Heart right ventricle (tissue), 16 donors: ENCODE results near the gene CYP1B1. TPM values are rescaled to one million over a fixed set of nuclear protein-coding genes. Genes with fewer than 3 reads are reported as not detected.
"Not testable (repeated sequence)": the region's sequence is repeated elsewhere in the genome, so short reads cannot be mapped to it uniquely, and the experiment has no call there.

Experiments used
- ATAC-seq, 8 donors: fragments of 200-7000 bp; cut with Tn5 transposase; one replicate each; pipeline ENCODE4 v1.9.1; 2020; ENCODE audit warnings: mild to moderate bottlenecking in 8 of 8, moderate library complexity in 8 of 8, moderate number of reproducible peaks in 1 of 8
- DNase-seq, 2 donors: peaks; one replicate each; pipeline ENCODE4 v3.0.0-alpha.2; 2020
- H3K27ac ChIP-seq, 10 donors: fragments of 200-600 bp; sonication (generic) in 2 of 10; one replicate each; pipeline versions ENCODE4 v1.5.0 to v1.8.0; 2020 to 2022; ENCODE audit warnings: mild to moderate bottlenecking in 3 of 10
- H3K27me3 ChIP-seq, 7 donors: fragments of 200-600 bp; one replicate each; pipeline ENCODE4 v1.8.0; 2021 to 2022; ENCODE audit warnings: mild to moderate bottlenecking in 2 of 7
- H3K36me3 ChIP-seq, 9 donors: fragments of 200-600 bp; sonication (generic) in 1 of 9; one replicate each; pipeline versions ENCODE4 v1.5.0 to v1.8.0; 2020 to 2022; ENCODE audit warnings: mild to moderate bottlenecking in 2 of 9
- H3K4me1 ChIP-seq, 9 donors: fragments of 200-600 bp; sonication (generic) in 1 of 9; one replicate each; pipeline versions ENCODE4 v1.5.0 to v1.8.0; 2020 to 2022; ENCODE audit warnings: mild to moderate bottlenecking in 4 of 9
- H3K4me3 ChIP-seq, 10 donors: fragments of 200-600 bp; sonication (generic) in 2 of 10; one replicate each; pipeline versions ENCODE4 v1.5.0 to v1.8.0; 2020 to 2022; ENCODE audit warnings: mild to moderate bottlenecking in 7 of 10, moderate library complexity in 2 of 10
- H3K9me3 ChIP-seq, 11 donors: fragments of 200-600 bp in 10 of 11; sonication (generic) in 2 of 11; one replicate each; pipeline versions ENCODE4 v1.5.0 to v1.8.0; 2013 to 2022; ENCODE audit warnings: mild to moderate bottlenecking in 2 of 11, control low read depth in 1 of 11, moderate library complexity in 1 of 11
- CTCF ChIP-seq, 9 donors: fragments of 200-600 bp; sonication (generic) in 2 of 9; IDR thresholded peaks; one replicate each; pipeline versions ENCODE4 v1.5.0 to v1.8.0; 2021 to 2022; ENCODE audit warnings: antibody characterized with exemption in 9 of 9, mild to moderate bottlenecking in 5 of 9, moderate library complexity in 1 of 9
- WGBS, 2 donors: extraction: QIAGEN DNeasy Blood & Tissue Kit; methylation state at CpG; one replicate each; pipeline ENCODE4 v1.1.7; 2013; ENCODE audit warnings: inconsistent platforms in 1 of 2; 5-methylcytosine and 5-hydroxymethylcytosine counted together
- intact Hi-C, 10 donors: fragments of 100-400 bp; cut with DNase I; formaldehyde crosslinking; loops; one replicate each; pipeline versions ENCODE4 v1.11.1 to v1.14.2; 2022
- polyA plus RNA-seq, 2 donors: library from polyadenylated mRNA; stranded (reverse); fragments of 200-250 nt; gene quantifications; one replicate each; pipeline ENCODE4 v1.2.3, GENCODE V29; 2013
- total RNA-seq, 10 donors: library from RNA; stranded (reverse); fragmentation: NEBNext Ultra II Directional in 3 of 10; extraction: Animal tissue kit (Norgen Biotek cat#: 25700) in 3 of 10; gene quantifications; one replicate each; pipeline versions ENCODE4 v1.2.1 to v1.2.4, GENCODE V29; 2021 to 2023
- donor health status: Arrhythmogenic right ventricular cardiomyopathy.
- donor health status: ischemic (EF 13 %, LVEDD 7.1; RV severe dilation, severe dysfunction).
- donor health status: healthy with polysubstance abuse.
- donor health status: DM: no; HTN: yes; CAD: no.
- donor health status: DM: no; HTN: no; CAD: no.
- donor health status: ischemic (EF 25% LVEDD 6.9; RV normal size, moderate dysfunction).
- donor health status: ischemic (EF 25% LVEDD 5.7; RV mildly dilated, moderate dysfunction).
- donor health status: healthy.
- donor health status: DM: yes; HTN: yes; CAD: no.
- donor health status: Ischemic cardiomyopathy.
- donor health status: ischemic (EF 35%, LVEDD 5.7; RV mildly dilated, moderate dysfunction).
- donor health status: nonischemic (EF 11% LVEDD 7.7; RV severe dilation, severe dysfunction).
- donor health status: DM: yes; HTN: yes; CAD: no.
- donor health status: PGD.
- donor health status: ischemic (EF 29% LVEDD 5.4; RV normal size, mild dysfunction).
- donor health status: nonischemic (EF 23%, LVEDD 6.1; RV moderate dilation, normal function).

CYP1B1 gene
- total and polyA plus RNA-seq, 12 donors = 7.2 to 89.3 (median 14.3) TPM

GRCh38 chr2:38090928-38091327 is 15.0 kb upstream of the CYP1B1 start:
- Histone ChIP-seq H3K4me3 (no peak overlapping the region), H3K4me1 (peaks cover 0 to 49% (median 33%) of the 10 kb centered on the region in 9 donors), H3K9me3 (no peaks in the 10 kb centered on the region), H3K36me3 (no peaks in the 10 kb centered on the region), H3K27ac (peak overlapping the region in 5 of 10 donors; percentile 70 to 88 (median 83)), H3K27me3 (peaks cover 0 to 8% (median 4%) of the 10 kb centered on the region in 7 donors)
- DNase-seq (no peak), ATAC-seq (no peak)
- intact Hi-C loops = no loop called here
- no peak for TF ChIP-seq CTCF (IDR thresholded peaks at IDR 0.05)
- 85 to 91% methylated on average over 5 of the region's 5 CpGs for WGBS, 2 donors

DNA sequence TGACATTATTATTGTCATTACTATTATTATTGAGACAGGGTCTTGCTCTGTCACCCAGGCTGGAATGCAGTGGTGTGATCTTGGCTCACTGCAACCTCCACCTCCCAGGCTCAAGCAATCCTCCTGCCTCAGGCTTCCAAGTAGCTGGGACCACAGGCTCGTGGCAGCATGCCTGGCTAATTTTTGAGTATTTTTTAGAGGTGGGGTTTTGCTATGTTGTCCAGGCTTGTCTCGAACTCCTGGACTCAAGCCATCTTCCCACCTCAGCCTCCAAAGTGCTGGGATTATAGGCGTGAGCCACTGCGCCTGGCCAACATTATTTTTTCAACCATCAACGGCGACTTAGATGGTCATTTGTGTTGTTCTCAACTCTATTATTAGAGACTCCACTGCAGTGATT is 14.3 kb upstream of the CYP1B1 start:
- intact Hi-C loops = not testable (repeated sequence)

DNA sequence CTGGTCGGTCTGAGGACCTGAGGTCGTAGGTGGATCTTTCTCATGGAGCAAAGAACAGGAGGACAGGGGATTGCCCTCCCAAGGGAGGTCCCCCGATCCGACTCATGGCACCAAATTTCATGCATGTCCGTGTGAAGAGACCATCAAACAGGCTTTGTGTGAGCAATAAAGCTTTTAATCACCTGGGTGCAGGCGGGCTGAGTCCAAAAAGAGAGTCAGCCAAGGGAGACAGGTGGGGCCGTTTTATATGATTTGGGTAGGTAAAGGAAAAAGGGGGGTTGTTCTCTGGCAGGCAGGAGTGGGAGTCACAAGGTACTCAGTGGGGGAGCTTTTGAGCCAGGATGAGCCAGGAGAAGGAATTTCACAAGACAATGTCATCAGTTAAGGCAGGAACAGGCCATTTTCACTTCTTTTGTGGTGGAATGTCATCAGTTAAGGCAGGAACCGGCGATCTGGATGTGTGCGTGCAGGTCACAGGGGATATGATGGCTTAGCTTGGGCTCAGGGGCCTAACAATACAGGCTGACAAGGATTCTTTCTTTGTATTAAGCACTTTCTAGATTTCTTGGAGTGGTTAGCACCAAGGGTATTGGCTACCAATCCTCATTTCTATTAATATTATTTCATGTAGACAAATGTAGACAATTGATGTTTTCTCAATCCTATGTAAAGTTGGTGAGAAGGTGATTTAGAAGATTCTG is 10.2 kb upstream of the CYP1B1 start:
- DNase-seq, H3K9me3 ChIP-seq, H3K27me3 ChIP-seq, H3K36me3 ChIP-seq, intact Hi-C loops, ATAC-seq, H3K4me3 ChIP-seq, H3K4me1 ChIP-seq: not testable (repeated sequence)
- peak overlapping the region in 1 of 10 donors; percentile 31 for H3K27ac ChIP-seq
- 78 to 79% methylated on average over 10 of the region's 10 CpGs for WGBS, 2 donors

More for the DNA sequence above, 14.3 kb upstream of the CYP1B1 start:
- WGBS, 2 donors = 86 to 94% methylated on average over 6 of the region's 6 CpGs
- not testable (repeated sequence) for ATAC-seq, H3K36me3 ChIP-seq, H3K27me3 ChIP-seq, H3K4me3 ChIP-seq, DNase-seq, H3K9me3 ChIP-seq
- Histone ChIP-seq H3K4me1 (peaks cover 0 to 41% (median 28%) of the 10 kb centered on the region in 9 donors), H3K27ac (peak overlapping the region in 2 of 10 donors; percentile 87 to 88)

DNA sequence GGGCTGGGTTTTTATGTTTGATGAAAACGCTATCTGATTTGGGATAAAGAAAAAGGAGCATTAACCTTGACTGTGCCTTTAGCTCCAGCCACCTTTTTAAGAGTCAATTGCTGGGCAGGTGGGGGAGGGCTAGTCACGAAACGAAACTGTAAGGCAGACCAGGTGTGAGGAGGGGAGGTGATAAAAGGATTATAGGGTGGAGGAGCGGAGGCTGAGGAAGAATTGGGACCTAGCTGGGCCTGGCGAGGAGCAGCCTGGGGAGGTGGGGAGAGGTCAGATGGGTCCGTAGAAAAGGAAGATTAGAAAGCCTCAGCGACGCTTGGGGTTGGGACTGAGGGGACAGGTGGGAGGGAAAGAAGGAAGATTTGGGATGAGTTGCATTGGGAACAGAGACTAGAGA is 8.6 kb upstream of the CYP1B1 start:
- H3K36me3 ChIP-seq, H3K4me3 ChIP-seq, H3K9me3 ChIP-seq, H3K4me1 ChIP-seq, DNase-seq, H3K27me3 ChIP-seq, intact Hi-C loops, ATAC-seq: not testable (repeated sequence)
- H3K27ac ChIP-seq = peak overlapping the region in 1 of 10 donors; percentile 39
- WGBS, 2 donors = 64 to 69% methylated on average over 8 of the region's 8 CpGs

DNA sequence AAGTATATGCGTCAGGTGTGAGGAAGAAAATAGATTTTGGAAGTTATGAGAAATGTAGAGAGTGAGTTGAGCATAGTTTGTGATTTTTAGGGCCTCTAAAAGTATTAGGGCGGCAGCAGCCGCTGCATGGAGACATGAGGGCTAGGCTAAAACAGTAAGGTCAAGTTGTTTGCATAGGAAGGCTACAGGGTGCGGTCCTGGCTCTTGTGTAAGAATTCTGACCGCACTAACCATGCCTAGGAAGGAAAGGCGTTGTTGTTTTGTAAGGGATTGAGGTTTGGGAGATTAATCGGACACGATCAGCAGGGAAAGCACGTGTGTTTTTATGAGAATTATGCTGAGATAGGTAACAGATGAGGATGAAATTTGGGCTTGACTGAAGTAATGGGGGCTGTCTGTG is 6.8 kb upstream of the CYP1B1 start:
- DNase-seq = not testable (repeated sequence)

GRCh38 chr2:38080346-38080745 is 4.4 kb upstream of the CYP1B1 start:
- Histone ChIP-seq H3K4me3 (no peak overlapping the region), H3K36me3 (no peaks in the 10 kb centered on the region), H3K27me3 (peaks cover 0 to 33% (median 19%) of the 10 kb centered on the region in 7 donors), H3K9me3 (no peaks in the 10 kb centered on the region), H3K4me1 (peaks cover 2 to 31% (median 21%) of the 10 kb centered on the region in 9 donors), H3K27ac (no peak overlapping the region)
- WGBS, 2 donors = 84 to 93% methylated on average over 3 of the region's 3 CpGs
- no peak for TF ChIP-seq CTCF (IDR thresholded peaks at IDR 0.05)
- DNase-seq (no peak), ATAC-seq (no peak)
- intact Hi-C loops = no loop called here

More for the DNA sequence above, 6.8 kb upstream of the CYP1B1 start:
- H3K27me3 ChIP-seq, ATAC-seq, H3K9me3 ChIP-seq, H3K4me3 ChIP-seq, H3K36me3 ChIP-seq, intact Hi-C loops: not testable (repeated sequence)
- H3K4me1 ChIP-seq = peaks cover 0 to 16% (median 2%) of the 10 kb centered on the region in 9 donors
- WGBS, 2 donors = 72 to 79% methylated on average over 9 of the region's 9 CpGs
- H3K27ac ChIP-seq = peak overlapping the region in 6 of 10 donors; percentile 35 to 75 (median 66)
